Measurements from ENCODE around the gene CACNA2D1.

GRCh38 chr7:82364671-82365070 is 78.9 kb downstream of the CACNA2D1 start:
- TF ChIP-seq CTCF (IDR thresholded peaks at IDR 0.05) (no peak), POLR2A (IDR thresholded peaks at IDR 0.05) (no peak), EP300 (IDR thresholded peaks at IDR 0.05) (no peak), POLR2AphosphoS5 (IDR thresholded peaks at IDR 0.05) (no peak)
